Hepatocyte (in vitro differentiated cells): ENCODE results near the gene OTUD5. TPM values are rescaled to one million over a fixed set of nuclear protein-coding genes. Genes with fewer than 3 reads are reported as not detected.

ENCODE experiments used
- DNase-seq: peaks from one replicate; pipeline ENCODE4 v3.0.0-alpha.2; 2016; ENCODE audit warnings: low spot score
- H2AFZ ChIP-seq: fragments of 200-600 bp; sonication (generic); 2 replicates; pipeline ENCODE4 v1.6.0; 2016; ENCODE audit warnings: antibody characterized with exemption, mild to moderate bottlenecking
- H3K27ac ChIP-seq: fragments of 200-600 bp; sonication (generic); 2 replicates; pipeline ENCODE4 v1.5.1; 2016; ENCODE audit warnings: mild to moderate bottlenecking
- H3K27me3 ChIP-seq: fragments of 200-600 bp; sonication (generic); 2 replicates; pipeline ENCODE4 v1.6.1; 2016
- H3K36me3 ChIP-seq: fragments of 200-600 bp; sonication (generic); replicated peaks from 2 replicates; pipeline ENCODE4 v1.5.1; 2016; ENCODE audit warnings: low read depth; ENCODE audit not compliant: insufficient read depth
- H3K4me1 ChIP-seq: fragments of 200-600 bp; sonication (generic); 2 replicates; pipeline ENCODE4 v1.5.1; 2016; ENCODE audit warnings: mild to moderate bottlenecking, moderate library complexity; ENCODE audit not compliant: insufficient read depth
- H3K4me2 ChIP-seq: fragments of 200-600 bp; sonication (generic); 2 replicates; pipeline ENCODE4 v1.6.0; 2016
- H3K4me3 ChIP-seq: fragments of 200-600 bp; sonication (generic); 2 replicates; pipeline ENCODE4 v1.5.1; 2016; ENCODE audit warnings: mild to moderate bottlenecking
- H3K79me2 ChIP-seq: fragments of 200-600 bp; sonication (generic); 2 replicates; pipeline ENCODE4 v1.6.0; 2017; ENCODE audit warnings: mild to moderate bottlenecking
- H3K9me2 ChIP-seq: fragments of 200-600 bp; sonication (generic); replicated peaks from 2 replicates; pipeline ENCODE4 v1.6.0; 2017; ENCODE audit warnings: mild to moderate bottlenecking; ENCODE audit not compliant: insufficient read depth
- H3K9me3 ChIP-seq: fragments of 200-600 bp; sonication (generic); 2 replicates; pipeline ENCODE4 v1.5.1; 2016; ENCODE audit warnings: low read depth, mild to moderate bottlenecking
- H4K20me1 ChIP-seq: fragments of 200-600 bp; sonication (generic); 2 replicates; pipeline ENCODE4 v1.6.0; 2016; ENCODE audit warnings: mild to moderate bottlenecking; ENCODE audit not compliant: insufficient read depth, poor library complexity, severe bottlenecking
- CTCF ChIP-seq: fragments of 200-600 bp; sonication (generic); IDR thresholded peaks from 2 replicates; pipeline ENCODE4 v1.5.1; 2016; ENCODE audit warnings: antibody characterized with exemption, mild to moderate bottlenecking; ENCODE audit not compliant: poor library complexity
- EZH2 ChIP-seq: fragments of 200-600 bp; sonication (generic); IDR thresholded peaks from 2 replicates; pipeline ENCODE4 v1.6.1; 2016; ENCODE audit warnings: antibody characterized with exemption, mild to moderate bottlenecking, borderline replicate concordance
- EZH2phosphoT487 ChIP-seq: fragments of 200-600 bp; sonication (generic); IDR thresholded peaks from one replicate; pipeline ENCODE4 v1.6.1; 2018; ENCODE audit warnings: antibody characterized with exemption, mild to moderate bottlenecking, low read depth, moderate library complexity; ENCODE audit not compliant: unreplicated experiment, severe bottlenecking
- WGBS: methylation state at CpG from one replicate; pipeline ENCODE4 v1.1.6; 2016; ENCODE audit warnings: low lambda C conversion rate; ENCODE audit errors: missing lambda C conversion rate; 5-methylcytosine and 5-hydroxymethylcytosine counted together
- polyA plus RNA-seq: library from polyadenylated mRNA; unstranded; fragments of >200 nt; fragmentation: Nextera tagmentation; extraction: Ambion mirVana; gene quantifications from 2 replicates; pipeline ENCODE4 v1.2.1, GENCODE V29; 2016
- total RNA-seq: library from RNA; depleted of rRNA; stranded (reverse); fragments of >200 nt; gene quantifications from 2 replicates; pipeline ENCODE4 v1.2.3, GENCODE V29; 2014

The OTUD5 gene
- total and polyA plus RNA-seq, 2 experiments from 2014 or later = 32.5 to 51.2 TPM

GRCh38 chrX:48918301-48918642 lies 39.1 kb downstream of the OTUD5 start:
- Histone ChIP-seq H3K4me1 (no peaks in the 10 kb centered on the region), H3K9me2 (no peaks in the 10 kb centered on the region), H3K27ac (peak overlapping the region; percentile 69), H3K27me3 (no peaks in the 10 kb centered on the region), H2AFZ (peak overlapping the region; percentile 6), H4K20me1 (no peaks in the 10 kb centered on the region), H3K79me2 (no peaks in the 10 kb centered on the region), H3K36me3 (no peaks in the 10 kb centered on the region), H3K4me2 (peak overlapping the region; percentile 93), H3K4me3 (peak overlapping the region; percentile 59), H3K9me3 (no peaks in the 10 kb centered on the region)
- no peak for DNase-seq
- 32% methylated on average over 9 of the region's 23 CpGs for WGBS
- TF ChIP-seq EZH2phosphoT487 (no peak), EZH2 (no peak), CTCF (no peak)

GRCh38 chrX:48917139-48918001 lies 40.0 kb downstream of the OTUD5 start:
- Histone ChIP-seq H3K27ac (peak overlapping the region; percentile 34), H4K20me1 (no peaks in the 10 kb centered on the region), H3K36me3 (no peaks in the 10 kb centered on the region), H3K79me2 (no peaks in the 10 kb centered on the region), H3K4me3 (no peak overlapping the region), H3K9me2 (no peaks in the 10 kb centered on the region), H3K9me3 (no peaks in the 10 kb centered on the region), H3K4me1 (no peaks in the 10 kb centered on the region), H3K27me3 (no peaks in the 10 kb centered on the region), H3K4me2 (peak overlapping the region; percentile 93), H2AFZ (no peak overlapping the region)
- WGBS = 46% methylated on average over 27 of the region's 27 CpGs
- TF ChIP-seq EZH2 (no peak), EZH2phosphoT487 (no peak), CTCF (peak; percentile 91)
- DNase-seq = peak; percentile 93

- H3K4me2 ChIP-seq = no peak overlapping the region
- no peaks in the 10 kb centered on the region for H3K36me3 ChIP-seq
- H3K9me3 ChIP-seq = no peaks in the 10 kb centered on the region
- DNase-seq = no peak
- no peak overlapping the region for H3K27ac ChIP-seq
- no peak for TF ChIP-seq EZH2
- no peak for TF ChIP-seq CTCF
- no peak for TF ChIP-seq EZH2phosphoT487
- H3K79me2 ChIP-seq = peaks cover 14% of the 10 kb centered on the region
- H4K20me1 ChIP-seq = no peaks in the 10 kb centered on the region
- 87% methylated on average over 13 of the region's 13 CpGs for WGBS
- no peaks in the 10 kb centered on the region for H3K9me2 ChIP-seq
- H3K27me3 ChIP-seq = no peaks in the 10 kb centered on the region
- no peaks in the 10 kb centered on the region for H3K4me1 ChIP-seq
- no peak overlapping the region for H3K4me3 ChIP-seq
- H2AFZ ChIP-seq = no peak overlapping the region
Measured at GRCh38 chrX:48914593-48915493, 42.6 kb downstream of the OTUD5 start.
